ENCODE data around the gene GATB. TPM values are rescaled to one million over a fixed set of nuclear protein-coding genes. Genes with fewer than 3 reads are reported as not detected.
"Not testable (repeated sequence)": the region's sequence is repeated elsewhere in the genome, so short reads cannot be mapped to it uniquely, and the experiment has no call there.

GATB gene
- total and polyA plus RNA-seq, 2 donors (not counting 1 experiment from before 2014, with no cell fraction given): 18.7 to 20.8 TPM

- no peak overlapping the region for H3K4me2 ChIP-seq (ENCODE audit: extremely low read depth, insufficient read depth, low read length)
- H2AFZ ChIP-seq (ENCODE audit: low read length): no peak overlapping the region
- H3K4me1 ChIP-seq (ENCODE audit: control insufficient read depth, extremely low read depth, insufficient read depth, low read length): peaks cover 12% of the 10 kb centered on the region
- H4K20me1 ChIP-seq (ENCODE audit: control insufficient read depth, extremely low read depth, insufficient read depth, low read length): no peaks in the 10 kb centered on the region
- no peaks in the 10 kb centered on the region for H3K79me2 ChIP-seq (ENCODE audit: control insufficient read depth, insufficient read depth, low read length)
- H3K36me3 ChIP-seq (ENCODE audit: control insufficient read depth, insufficient read depth, low read length): no peaks in the 10 kb centered on the region
- TF ChIP-seq EZH2 (IDR thresholded peaks at IDR 0.05; ENCODE audit: low read length, missing control alignments) (no peak), CTCF (conservative IDR thresholded peaks at IDR 0.05 in 1 of 2, IDR thresholded peaks at IDR 0.05 in 1 of 2; ENCODE audit: low read depth in 1 of 2, low read length in 2 of 2) (no peak)
- H3K27ac ChIP-seq (ENCODE audit: insufficient read depth, low read length): no peak overlapping the region
- no peaks in the 10 kb centered on the region for H3K9me3 ChIP-seq (ENCODE audit: control insufficient read depth, insufficient read depth, low read depth, low read length)
- peak in 1 of 2 donors; percentile 25 for DNase-seq (ENCODE audit: low read depth in 2 of 2)
- no peak overlapping the region for H3K4me3 ChIP-seq (replicated peaks in 1 of 4; ENCODE audit: control extremely low read depth in 1 of 4, insufficient read depth in 1 of 4, low read depth in 3 of 4, low read length in 4 of 4)
- no peaks in the 10 kb centered on the region for H3K27me3 ChIP-seq (ENCODE audit: control insufficient read depth, insufficient read depth, low read length)
- H3K9ac ChIP-seq (ENCODE audit: insufficient read depth, low read length): no peak overlapping the region
These were observed 17.5 kb downstream of the GATB start for GRCh38 chr4:151743128-151743854.

GRCh38 chr4:151738720-151739517, 21.9 kb downstream of the GATB start:
- H3K79me2 ChIP-seq (ENCODE audit: control insufficient read depth, insufficient read depth, low read length): no peaks in the 10 kb centered on the region
- no peak for TF ChIP-seq CTCF (conservative IDR thresholded peaks at IDR 0.05 in 1 of 2, IDR thresholded peaks at IDR 0.05 in 1 of 2; ENCODE audit: low read depth in 1 of 2, low read length in 2 of 2)
- TF ChIP-seq EZH2 (IDR thresholded peaks at IDR 0.05; ENCODE audit: low read length, missing control alignments): no peak
- no peak overlapping the region for H3K9ac ChIP-seq (ENCODE audit: insufficient read depth, low read length)
- no peaks in the 10 kb centered on the region for H3K27me3 ChIP-seq (ENCODE audit: control insufficient read depth, insufficient read depth, low read length)
- no peak overlapping the region for H3K4me2 ChIP-seq (ENCODE audit: extremely low read depth, insufficient read depth, low read length)
- no peaks in the 10 kb centered on the region for H3K4me1 ChIP-seq (ENCODE audit: control insufficient read depth, extremely low read depth, insufficient read depth, low read length)
- H3K4me3 ChIP-seq (replicated peaks in 1 of 4; ENCODE audit: control extremely low read depth in 1 of 4, insufficient read depth in 1 of 4, low read depth in 3 of 4, low read length in 4 of 4): no peak overlapping the region
- no peaks in the 10 kb centered on the region for H4K20me1 ChIP-seq (ENCODE audit: control insufficient read depth, extremely low read depth, insufficient read depth, low read length)
- no peak overlapping the region for H2AFZ ChIP-seq (ENCODE audit: low read length)
- H3K27ac ChIP-seq (ENCODE audit: insufficient read depth, low read length): no peak overlapping the region
- no peaks in the 10 kb centered on the region for H3K36me3 ChIP-seq (ENCODE audit: control insufficient read depth, insufficient read depth, low read length)
- no peaks in the 10 kb centered on the region for H3K9me3 ChIP-seq (ENCODE audit: control insufficient read depth, insufficient read depth, low read depth, low read length)
- no peak for DNase-seq (ENCODE audit: low read depth in 2 of 2)

GRCh38 chr4:151736852-151737251, 24.0 kb downstream of the GATB start:
- not testable (repeated sequence) for H3K9ac ChIP-seq (ENCODE audit: insufficient read depth, low read length); H3K36me3 ChIP-seq (ENCODE audit: control insufficient read depth, insufficient read depth, low read length); H3K4me1 ChIP-seq (ENCODE audit: control insufficient read depth, extremely low read depth, insufficient read depth, low read length); H3K4me3 ChIP-seq (replicated peaks in 1 of 4; ENCODE audit: control extremely low read depth in 1 of 4, insufficient read depth in 1 of 4, low read depth in 3 of 4, low read length in 4 of 4); H3K27me3 ChIP-seq (ENCODE audit: control insufficient read depth, insufficient read depth, low read length); DNase-seq (ENCODE audit: low read depth in 2 of 2); H3K4me2 ChIP-seq (ENCODE audit: extremely low read depth, insufficient read depth, low read length); H3K9me3 ChIP-seq (ENCODE audit: control insufficient read depth, insufficient read depth, low read depth, low read length); H4K20me1 ChIP-seq (ENCODE audit: control insufficient read depth, extremely low read depth, insufficient read depth, low read length); H3K79me2 ChIP-seq (ENCODE audit: control insufficient read depth, insufficient read depth, low read length); H3K27ac ChIP-seq (ENCODE audit: insufficient read depth, low read length); H2AFZ ChIP-seq (ENCODE audit: low read length)

Measured in fibroblast of lung (primary cell).